Endodermal cell (in vitro differentiated cells): ENCODE results near the gene KCNG4. TPM values are rescaled to one million over a fixed set of nuclear protein-coding genes. Genes with fewer than 3 reads are reported as not detected.

Experiments used
- DNase-seq: peaks from one replicate; pipeline ENCODE4 v3.0.0-alpha.2; 2017
- H3K27ac ChIP-seq: 2 replicates; pipeline ENCODE4 v1.5.1; 2013; ENCODE audit warnings: mild to moderate bottlenecking, low read depth, low read length, moderate library complexity
- H3K27me3 ChIP-seq: 2 replicates; pipeline ENCODE4 v1.6.1; 2013; ENCODE audit warnings: mild to moderate bottlenecking, low read length, moderate library complexity; ENCODE audit not compliant: insufficient read depth, control insufficient read depth, poor library complexity, severe bottlenecking
- H3K36me3 ChIP-seq: 2 replicates; pipeline ENCODE4 v1.7.0; 2013; ENCODE audit warnings: mild to moderate bottlenecking, low read length, moderate library complexity; ENCODE audit not compliant: control insufficient read depth, insufficient read depth
- H3K4me1 ChIP-seq: one replicate; pipeline ENCODE4 v1.7.0; 2013; ENCODE audit warnings: low read length; ENCODE audit not compliant: control insufficient read depth, insufficient read depth
- H3K4me3 ChIP-seq: 2 replicates; pipeline ENCODE4 v1.5.1; 2013; ENCODE audit warnings: mild to moderate bottlenecking, low read length, moderate library complexity
- H3K9ac ChIP-seq: 2 replicates; pipeline ENCODE4 v1.6.1; 2013; ENCODE audit warnings: mild to moderate bottlenecking, low read length, moderate library complexity; ENCODE audit not compliant: poor library complexity, severe bottlenecking; ENCODE audit errors: extremely low read depth
- H3K9me3 ChIP-seq: 2 replicates; pipeline ENCODE4 v1.6.1; 2013; ENCODE audit warnings: mild to moderate bottlenecking, low read length, moderate library complexity; ENCODE audit not compliant: control insufficient read depth
- H3K27ac Mint-ChIP-seq: 2 replicates; pipeline ENCODE4 v1.8.0; 2020; ENCODE audit warnings: mixed read lengths
- H3K27me3 Mint-ChIP-seq: 2 replicates; pipeline ENCODE4 v1.8.0; 2021; ENCODE audit warnings: mild to moderate bottlenecking, mixed read lengths; ENCODE audit not compliant: insufficient read depth
- H3K36me3 Mint-ChIP-seq: 2 replicates; pipeline ENCODE4 v1.8.0; 2020; ENCODE audit warnings: low read depth, mixed read lengths
- H3K4me1 Mint-ChIP-seq: 2 replicates; pipeline ENCODE4 v1.8.0; 2020; ENCODE audit warnings: mixed read lengths
- H3K4me3 Mint-ChIP-seq: 2 replicates; pipeline ENCODE4 v1.8.0; 2020; ENCODE audit warnings: mild to moderate bottlenecking, moderate library complexity, mixed read lengths
- H3K9me3 Mint-ChIP-seq: 2 replicates; pipeline ENCODE4 v1.8.0; 2020; ENCODE audit warnings: mild to moderate bottlenecking, mixed read lengths
- WGBS, 2 experiments: methylation state at CpG; one replicate each; pipeline versions ENCODE4 v1.1.5 to v1.1.7; 2013; ENCODE audit warnings: missing lambda C conversion rate in 2 of 2, mixed read lengths in 1 of 2; ENCODE audit not compliant: insufficient coverage in 1 of 2, insufficient read length in 1 of 2; 5-methylcytosine and 5-hydroxymethylcytosine counted together
- total RNA-seq, 2 donors: library from RNA; stranded (reverse); fragmentation: NEBNext Ultra II Directional in 1 of 2; extraction: Animal tissue kit (Norgen Biotek cat#: 25700) in 1 of 2; gene quantifications; 2 replicates in 1 of 2; 3 replicates in 1 of 2; pipeline ENCODE4 v1.2.1, GENCODE V29; 2021
- TF ChIP-seq, protein P1 (sequence below): fragments of 200-600 bp; sonication (generic); conservative IDR thresholded peaks from 2 replicates; pipeline ENCODE4 v1.5.0; 2021; ENCODE audit warnings: antibody characterized with exemption, mild to moderate bottlenecking

KCNG4 gene
- total RNA-seq, 2 donors from 2014 or later, result not detected

DNA sequence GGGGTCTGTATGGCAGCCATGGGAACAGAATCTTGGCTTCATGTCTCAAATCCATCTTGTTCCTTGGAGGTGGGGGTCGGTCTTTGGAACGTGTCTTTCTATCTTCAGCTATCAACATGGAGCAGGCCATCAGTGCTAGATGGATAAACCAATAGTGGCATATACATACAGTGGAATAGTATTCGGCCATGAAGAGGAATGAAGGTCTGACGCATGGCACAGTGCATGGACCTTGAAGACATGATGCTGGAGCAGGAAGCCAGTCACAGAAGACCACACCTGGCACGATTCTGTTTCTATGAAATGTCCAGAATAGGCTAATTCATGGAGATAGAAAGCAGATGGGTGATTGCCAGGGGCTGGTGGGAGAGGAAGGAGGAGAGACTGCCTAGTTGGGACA, 7.8 kb downstream of the KCNG4 start:
- H3K27me3 Mint-ChIP-seq, result peaks cover 2% of the 10 kb centered on the region
- no peaks in the 10 kb centered on the region for H3K4me1 ChIP-seq
- no peaks in the 10 kb centered on the region for H3K36me3 Mint-ChIP-seq
- H3K36me3 ChIP-seq, result no peaks in the 10 kb centered on the region
- H3K4me3 ChIP-seq, result no peak overlapping the region
- no peak for DNase-seq
- H3K9me3 ChIP-seq, result no peaks in the 10 kb centered on the region
- H3K4me3 Mint-ChIP-seq, result no peak overlapping the region
- H3K9ac ChIP-seq, result no peak overlapping the region
- 93 to 95% methylated on average over 5 of the region's 5 CpGs for WGBS, 2 experiments
- no peaks in the 10 kb centered on the region for H3K9me3 Mint-ChIP-seq
- no peaks in the 10 kb centered on the region for H3K27me3 ChIP-seq
- TF ChIP-seq, protein P1, sequence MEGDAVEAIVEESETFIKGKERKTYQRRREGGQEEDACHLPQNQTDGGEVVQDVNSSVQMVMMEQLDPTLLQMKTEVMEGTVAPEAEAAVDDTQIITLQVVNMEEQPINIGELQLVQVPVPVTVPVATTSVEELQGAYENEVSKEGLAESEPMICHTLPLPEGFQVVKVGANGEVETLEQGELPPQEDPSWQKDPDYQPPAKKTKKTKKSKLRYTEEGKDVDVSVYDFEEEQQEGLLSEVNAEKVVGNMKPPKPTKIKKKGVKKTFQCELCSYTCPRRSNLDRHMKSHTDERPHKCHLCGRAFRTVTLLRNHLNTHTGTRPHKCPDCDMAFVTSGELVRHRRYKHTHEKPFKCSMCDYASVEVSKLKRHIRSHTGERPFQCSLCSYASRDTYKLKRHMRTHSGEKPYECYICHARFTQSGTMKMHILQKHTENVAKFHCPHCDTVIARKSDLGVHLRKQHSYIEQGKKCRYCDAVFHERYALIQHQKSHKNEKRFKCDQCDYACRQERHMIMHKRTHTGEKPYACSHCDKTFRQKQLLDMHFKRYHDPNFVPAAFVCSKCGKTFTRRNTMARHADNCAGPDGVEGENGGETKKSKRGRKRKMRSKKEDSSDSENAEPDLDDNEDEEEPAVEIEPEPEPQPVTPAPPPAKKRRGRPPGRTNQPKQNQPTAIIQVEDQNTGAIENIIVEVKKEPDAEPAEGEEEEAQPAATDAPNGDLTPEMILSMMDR, result no peak
- H3K4me1 Mint-ChIP-seq, result no peaks in the 10 kb centered on the region
- no peak overlapping the region for H3K27ac Mint-ChIP-seq
- no peak overlapping the region for H3K27ac ChIP-seq

GRCh38 chr16:84229471-84229870, 10.3 kb downstream of the KCNG4 start:
- Histone ChIP-seq H3K36me3 (no peaks in the 10 kb centered on the region), H3K4me1 (no peaks in the 10 kb centered on the region), H3K9ac (no peak overlapping the region), H3K27me3 (no peaks in the 10 kb centered on the region), H3K9me3 (no peaks in the 10 kb centered on the region), H3K4me3 (no peak overlapping the region), H3K27ac (no peak overlapping the region)
- DNase-seq, result no peak
- TF ChIP-seq, protein P1, result no peak
- Mint-ChIP-seq H3K9me3 (no peaks in the 10 kb centered on the region), H3K27ac (no peak overlapping the region), H3K4me3 (no peak overlapping the region), H3K4me1 (no peaks in the 10 kb centered on the region), H3K36me3 (no peaks in the 10 kb centered on the region), H3K27me3 (peaks cover 2% of the 10 kb centered on the region)
- 80 to 89% methylated on average over 6 to 11 of the region's 11 CpGs for WGBS, 2 experiments

- peak overlapping the region; percentile 74 for H3K27ac Mint-ChIP-seq
- TF ChIP-seq, protein P1, result no peak
- H3K9me3 ChIP-seq, result no peaks in the 10 kb centered on the region
- no peaks in the 10 kb centered on the region for H3K27me3 ChIP-seq
- no peaks in the 10 kb centered on the region for H3K36me3 Mint-ChIP-seq
- peaks cover 2% of the 10 kb centered on the region for H3K27me3 Mint-ChIP-seq
- no peaks in the 10 kb centered on the region for H3K4me1 Mint-ChIP-seq
- 39 to 58% methylated on average over 7 to 18 of the region's 18 CpGs for WGBS, 2 experiments
- H3K4me1 ChIP-seq, result no peaks in the 10 kb centered on the region
- H3K9me3 Mint-ChIP-seq, result no peaks in the 10 kb centered on the region
- H3K4me3 Mint-ChIP-seq, result no peak overlapping the region
- no peak overlapping the region for H3K9ac ChIP-seq
- H3K27ac ChIP-seq, result peak overlapping the region; percentile 2
- DNase-seq, result peak; percentile 93
- no peak overlapping the region for H3K4me3 ChIP-seq
- no peaks in the 10 kb centered on the region for H3K36me3 ChIP-seq
Measured at GRCh38 chr16:84228256-84228838, 11.5 kb downstream of the KCNG4 start.
